Measurements from ENCODE around the gene PEX26. TPM values are rescaled to one million over a fixed set of nuclear protein-coding genes. Genes with fewer than 3 reads are reported as not detected.
"Not testable (repeated sequence)": the region's sequence is repeated elsewhere in the genome, so short reads cannot be mapped to it uniquely, and the experiment has no call there.

The PEX26 gene
- total RNA-seq, 1 donor from 2014 or later: 39.5 TPM

- intact Hi-C loops (cut with micrococcal nuclease): no loop called here
Observed at GRCh38 chr22:18115906-18116371, 38.1 kb downstream of the PEX26 start.

GRCh38 chr22:18116634-18117033, 38.8 kb downstream of the PEX26 start:
- intact Hi-C loops (cut with micrococcal nuclease): no loop called here

GRCh38 chr22:18118345-18118915, 40.6 kb downstream of the PEX26 start:
- intact Hi-C loops (cut with micrococcal nuclease): no loop called here

- intact Hi-C loops (cut with micrococcal nuclease): no loop called here
Observed at GRCh38 chr22:18119409-18120110, 41.8 kb downstream of the PEX26 start.

GRCh38 chr22:18120857-18121256, 43.1 kb downstream of the PEX26 start:
- intact Hi-C loops (cut with micrococcal nuclease): no loop called here

GRCh38 chr22:18121506-18121905, 43.7 kb downstream of the PEX26 start:
- intact Hi-C loops (cut with micrococcal nuclease): no loop called here

- intact Hi-C loops (cut with micrococcal nuclease): no loop called here
Observed at GRCh38 chr22:18121954-18122554, 44.3 kb downstream of the PEX26 start.

- intact Hi-C loops (cut with micrococcal nuclease): not testable (repeated sequence)
Observed at GRCh38 chr22:18123476-18124025, 45.8 kb downstream of the PEX26 start.

- intact Hi-C loops (cut with micrococcal nuclease): no loop called here
Observed at GRCh38 chr22:18126606-18127005, 48.8 kb downstream of the PEX26 start.

- intact Hi-C loops (cut with micrococcal nuclease): no loop called here
Observed at GRCh38 chr22:18130018-18130417, 52.2 kb downstream of the PEX26 start.

- intact Hi-C loops (cut with micrococcal nuclease): no loop called here
Observed at GRCh38 chr22:18130699-18131429, 53.1 kb downstream of the PEX26 start.

- intact Hi-C loops (cut with micrococcal nuclease): no loop called here
Observed at GRCh38 chr22:18133452-18133851, 55.7 kb downstream of the PEX26 start.

GRCh38 chr22:18136563-18137320, 59.0 kb downstream of the PEX26 start:
- intact Hi-C loops (cut with micrococcal nuclease): no loop called here

GRCh38 chr22:18141004-18141403, 63.2 kb downstream of the PEX26 start:
- intact Hi-C loops (cut with micrococcal nuclease): not testable (repeated sequence)

GRCh38 chr22:18144105-18144504, 66.3 kb downstream of the PEX26 start:
- intact Hi-C loops (cut with micrococcal nuclease): no loop called here

- intact Hi-C loops (cut with micrococcal nuclease): no loop called here
Observed at GRCh38 chr22:18145676-18146388, 68.0 kb downstream of the PEX26 start.

- intact Hi-C loops (cut with micrococcal nuclease): no loop called here
Observed at GRCh38 chr22:18146389-18146753, 68.6 kb downstream of the PEX26 start.

- intact Hi-C loops (cut with micrococcal nuclease): no loop called here
Observed at GRCh38 chr22:18147791-18148190, 70.0 kb downstream of the PEX26 start.

- intact Hi-C loops (cut with micrococcal nuclease): no loop called here
Observed at GRCh38 chr22:18148293-18148965, 70.6 kb downstream of the PEX26 start.

GRCh38 chr22:18152519-18152918, 74.7 kb downstream of the PEX26 start:
- intact Hi-C loops (cut with micrococcal nuclease): loop anchor here (5.0 kb wide), 5 partner anchors 150 to 1070 kb away; partner anchors contain the start of genes BCL2L13 and IL17RA
